GM19324 (cell line): ENCODE data around the gene NCS1.

Experiments
- ATAC-seq: cut with Tn5 transposase; IDR thresholded peaks from one replicate; pipeline ENCODE4 v1.9.1; 2021; ENCODE audit warnings: mild to moderate bottlenecking, moderate library complexity; ENCODE audit not compliant: unreplicated experiment, low FRiP score

Gene NCS1

DNA sequence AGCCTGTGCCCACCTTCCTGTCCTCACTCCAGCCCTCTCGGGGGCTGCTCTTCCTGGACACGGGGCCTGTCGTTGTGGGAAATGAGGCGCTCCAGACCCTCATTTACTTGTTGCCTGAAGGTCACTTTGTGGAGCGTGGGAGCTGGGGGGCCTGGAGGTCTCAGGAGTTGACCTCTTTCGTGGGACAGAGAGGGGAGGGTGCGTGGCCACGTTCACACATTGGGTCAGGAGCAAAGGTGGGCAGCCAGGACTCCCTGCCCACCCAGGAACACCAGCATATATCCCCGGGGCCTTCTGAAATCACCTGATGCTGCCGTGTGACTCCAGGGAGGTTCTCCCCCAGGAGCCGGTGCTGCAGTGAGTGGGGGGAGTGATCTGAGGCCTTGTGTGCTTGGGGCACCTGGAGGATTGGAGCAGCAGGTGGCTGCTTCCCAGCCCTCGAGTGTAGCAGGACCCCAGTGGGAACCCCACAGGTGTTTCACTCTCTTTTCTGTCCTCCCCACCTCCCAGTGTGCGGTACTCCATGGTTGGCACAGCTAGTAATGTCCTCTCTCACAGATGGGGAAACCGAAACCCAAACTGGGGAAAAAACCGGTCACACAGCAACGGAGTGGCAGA lies 20.3 kb downstream of the NCS1 start:
- ATAC-seq = no peak

GRCh38 chr9:130193103-130193502 lies 20.9 kb downstream of the NCS1 start:
- no peak for ATAC-seq

GRCh38 chr9:130193531-130194377 lies 21.6 kb downstream of the NCS1 start:
- ATAC-seq = no peak

DNA sequence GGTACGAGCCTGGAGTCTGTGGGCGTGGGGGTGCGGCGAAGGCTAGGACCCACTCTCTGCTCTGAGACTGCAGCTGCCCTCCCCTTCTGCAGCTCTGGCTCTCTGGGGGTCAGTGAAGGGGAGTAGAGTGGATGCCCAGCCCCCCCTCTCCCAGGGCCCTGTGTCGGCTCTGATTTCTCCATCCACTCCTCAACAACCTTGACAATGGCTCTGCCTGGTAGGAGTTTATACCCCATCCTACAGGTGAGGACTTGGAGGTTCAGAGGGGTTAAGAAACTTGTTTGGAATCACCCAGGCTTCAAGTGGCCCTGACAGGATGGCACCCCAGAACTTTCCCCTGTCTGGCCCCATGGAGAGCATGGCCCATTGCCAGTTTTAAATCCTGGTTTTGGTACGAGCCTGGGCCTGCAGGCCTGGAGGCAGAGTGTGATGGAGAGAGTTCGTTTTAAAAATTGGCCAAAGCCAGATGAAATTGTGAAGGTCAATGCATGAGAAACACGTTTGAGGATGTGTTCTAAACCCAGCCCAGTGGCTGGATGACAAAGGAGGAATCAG lies 22.3 kb downstream of the NCS1 start:
- no peak for ATAC-seq

DNA sequence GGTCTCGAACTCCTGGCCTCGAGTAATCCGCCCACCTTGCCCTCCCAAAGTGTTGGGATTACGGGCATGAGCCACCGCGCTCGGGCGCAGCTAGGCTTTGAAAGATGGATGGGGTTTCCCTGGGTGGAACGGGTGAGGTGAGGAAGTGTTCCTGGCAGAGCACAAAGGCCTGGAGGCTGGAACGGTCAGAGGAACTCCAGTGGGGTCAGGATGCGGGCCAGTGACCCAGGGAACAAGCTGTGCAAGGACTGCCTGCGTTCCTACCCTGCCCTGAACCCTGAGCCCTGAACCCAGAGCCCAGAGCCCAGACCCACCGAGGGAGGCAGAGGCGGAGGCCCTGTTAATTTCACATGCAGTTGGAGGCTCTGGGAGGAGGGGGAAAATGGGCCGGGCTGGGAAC lies 23.4 kb downstream of the NCS1 start:
- ATAC-seq = no peak

GRCh38 chr9:130196643-130197042 lies 24.4 kb downstream of the NCS1 start:
- ATAC-seq = no peak

DNA sequence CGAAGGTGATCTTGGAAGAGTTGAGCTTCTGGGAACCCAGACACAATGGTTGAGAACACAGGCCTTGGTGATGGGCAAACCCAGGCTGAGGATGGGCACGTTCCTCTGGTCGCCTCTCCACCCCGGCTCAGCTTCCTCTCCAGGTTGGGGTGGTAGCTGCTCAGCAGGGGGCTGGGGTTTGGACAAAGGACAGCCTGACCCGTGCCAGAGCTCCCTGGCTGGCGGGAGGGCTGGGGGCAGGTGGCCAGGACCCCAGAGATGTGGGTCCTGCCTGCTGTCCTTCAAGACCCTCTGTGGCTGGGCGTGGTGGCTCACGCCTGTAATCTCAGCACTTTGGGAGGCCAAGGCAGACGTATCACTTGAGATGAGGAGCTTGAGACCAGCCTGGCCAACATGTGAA lies 25.2 kb downstream of the NCS1 start:
- ATAC-seq = no peak

GRCh38 chr9:130197888-130198287 lies 25.7 kb downstream of the NCS1 start:
- ATAC-seq = no peak

DNA sequence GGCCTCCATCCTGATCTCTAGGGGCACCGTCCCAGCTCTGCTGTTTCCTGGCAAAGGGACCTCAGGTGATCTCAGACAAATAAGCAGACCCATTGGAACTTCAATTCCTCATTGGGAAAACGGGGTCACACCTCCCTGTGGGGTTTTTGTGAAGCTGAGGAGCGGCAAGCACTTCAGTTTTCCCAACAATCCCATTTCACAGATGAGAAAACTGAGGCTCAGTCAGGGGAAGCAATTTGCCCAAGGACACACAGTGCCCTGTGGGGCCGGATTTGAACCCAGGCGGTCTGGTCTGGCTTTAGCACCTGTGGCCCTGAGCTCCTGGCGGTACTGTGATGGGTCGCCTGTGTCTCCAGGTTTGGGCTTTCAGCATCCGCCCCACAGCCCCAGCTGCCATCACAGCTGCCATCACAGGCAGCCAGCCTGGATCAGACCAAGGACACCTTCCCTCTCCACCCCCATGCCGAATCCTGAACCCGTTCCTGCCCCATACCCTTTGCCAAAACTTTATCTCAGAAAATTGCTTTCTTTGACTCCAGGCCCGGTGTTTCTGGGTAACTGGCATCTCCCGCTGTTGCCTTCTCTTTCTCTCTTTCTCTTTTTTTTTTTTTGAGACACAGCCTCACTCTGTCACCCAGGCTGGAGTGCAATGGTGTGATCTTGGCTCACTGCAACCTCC lies 26.4 kb downstream of the NCS1 start:
- ATAC-seq = no peak

GRCh38 chr9:130199605-130200004 lies 27.4 kb downstream of the NCS1 start:
- no peak for ATAC-seq

GRCh38 chr9:130200038-130200849 lies 28.0 kb downstream of the NCS1 start:
- ATAC-seq = no peak

GRCh38 chr9:130201399-130201873 lies 29.2 kb downstream of the NCS1 start:
- no peak for ATAC-seq

DNA sequence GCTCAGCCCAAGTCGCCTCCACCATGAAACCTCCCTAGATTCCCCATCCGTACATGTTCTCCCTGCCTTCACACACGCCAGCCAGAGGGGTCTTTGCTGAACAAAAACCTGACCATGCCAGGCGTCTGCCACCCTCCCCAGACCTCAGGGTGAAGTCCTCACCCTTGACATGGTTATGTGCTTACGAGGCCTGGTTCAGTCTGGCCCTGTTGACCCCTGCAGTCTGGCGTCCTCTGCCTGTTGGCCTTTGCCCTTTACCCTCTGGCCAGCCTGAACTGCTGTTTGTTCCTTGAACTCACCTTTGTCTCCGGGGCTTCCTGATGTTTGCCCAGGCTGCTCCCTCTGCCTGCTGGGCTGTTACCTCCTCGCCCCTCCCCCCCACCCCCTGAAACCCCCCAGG lies 29.8 kb downstream of the NCS1 start:
- ATAC-seq = no peak

GRCh38 chr9:130204341-130204740 lies 32.1 kb downstream of the NCS1 start:
- ATAC-seq = no peak

DNA sequence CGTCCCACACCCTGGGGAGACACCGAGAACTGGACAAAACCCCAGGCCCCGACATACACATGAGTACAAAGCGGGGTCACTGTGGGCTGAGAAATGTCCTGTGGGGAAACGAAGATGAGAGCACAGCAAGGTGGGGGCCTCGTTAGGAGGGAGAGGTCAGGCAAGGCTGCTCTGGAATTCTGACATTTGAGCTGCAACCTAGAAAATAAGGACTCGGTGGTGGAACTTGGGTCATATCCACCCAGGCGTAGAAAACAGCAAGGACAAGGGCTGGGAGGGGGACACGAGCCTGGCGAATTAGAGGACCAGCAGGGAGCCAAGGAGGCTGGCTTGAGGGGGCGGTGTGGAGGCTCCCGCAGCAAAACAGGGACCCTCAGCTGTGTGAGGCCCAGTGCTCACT lies 32.8 kb downstream of the NCS1 start:
- ATAC-seq = no peak

DNA sequence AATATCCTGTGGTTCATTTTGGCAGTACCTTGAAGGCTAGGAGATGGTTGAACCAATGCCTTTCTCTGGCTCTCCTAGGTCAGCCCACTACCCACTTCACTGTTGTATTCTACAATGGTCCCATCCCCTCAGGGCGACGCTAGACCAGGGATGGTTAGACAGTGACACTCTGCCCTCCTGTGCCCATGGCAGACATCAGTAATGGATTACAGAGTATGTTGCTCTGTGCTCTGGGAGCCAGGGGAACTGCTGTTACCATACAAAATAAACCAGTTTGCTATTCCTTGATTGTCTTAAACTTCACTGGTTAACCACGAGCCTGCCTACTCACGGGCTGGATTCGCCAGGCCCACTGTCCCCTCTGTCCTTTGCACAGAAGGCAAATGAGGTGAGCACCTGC lies 33.7 kb downstream of the NCS1 start:
- no peak for ATAC-seq

DNA sequence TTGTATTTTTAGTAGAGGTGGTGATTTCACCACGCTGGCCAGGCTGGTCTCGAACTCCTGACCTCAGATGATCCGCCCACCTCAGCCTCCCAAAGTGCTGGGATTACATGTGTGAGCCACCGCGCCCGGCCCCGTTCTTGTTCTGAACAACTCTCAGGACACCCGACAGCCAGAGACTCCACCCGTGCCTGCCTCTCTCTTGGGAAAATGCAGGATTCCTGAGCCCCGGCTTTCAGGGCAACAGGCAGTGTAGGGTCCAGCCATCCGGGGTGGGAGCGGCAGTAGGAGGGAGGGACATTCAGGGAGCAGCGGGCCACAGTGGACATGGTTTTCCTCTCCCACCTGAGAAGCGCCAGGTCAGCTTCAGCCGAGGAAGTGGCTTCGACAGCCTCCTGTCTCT lies 34.4 kb downstream of the NCS1 start:
- ATAC-seq = no peak

DNA sequence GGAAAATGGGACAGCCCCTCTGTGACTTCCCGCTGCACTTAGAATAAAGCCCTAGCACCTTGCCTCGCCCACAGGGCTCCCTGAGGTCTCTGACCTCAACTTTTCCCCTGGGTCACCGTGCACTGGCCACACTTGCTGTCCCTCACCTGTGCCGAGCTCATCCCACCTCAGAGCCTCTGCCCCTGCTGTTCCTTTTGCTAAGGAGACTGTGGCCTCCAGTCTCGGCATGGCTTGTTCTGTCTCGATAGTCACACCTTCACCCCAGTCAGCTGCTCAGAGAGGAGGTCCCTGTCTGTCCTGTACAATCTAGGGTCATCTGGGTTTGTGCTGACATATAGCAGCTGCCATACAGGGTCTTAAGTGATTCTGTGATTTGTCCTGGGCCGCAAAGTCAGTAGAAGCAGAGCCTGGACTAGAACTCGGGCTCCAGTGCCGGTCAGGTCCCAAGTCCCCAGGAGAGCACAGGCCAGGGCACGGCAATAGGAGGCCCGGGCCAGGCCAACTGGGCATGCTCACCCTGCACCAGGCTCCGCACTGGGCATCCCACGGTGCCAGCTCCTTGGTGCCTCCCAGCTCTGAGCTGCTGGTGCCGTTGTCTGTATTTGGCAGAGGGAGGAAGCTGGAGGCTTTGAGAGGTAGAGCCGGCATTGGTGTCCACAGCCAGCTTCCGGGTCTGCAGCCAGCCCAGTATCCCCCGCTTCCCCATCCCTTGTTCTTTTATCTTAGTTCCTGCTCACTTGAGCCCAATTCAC lies 35.2 kb downstream of the NCS1 start:
- ATAC-seq = no peak

DNA sequence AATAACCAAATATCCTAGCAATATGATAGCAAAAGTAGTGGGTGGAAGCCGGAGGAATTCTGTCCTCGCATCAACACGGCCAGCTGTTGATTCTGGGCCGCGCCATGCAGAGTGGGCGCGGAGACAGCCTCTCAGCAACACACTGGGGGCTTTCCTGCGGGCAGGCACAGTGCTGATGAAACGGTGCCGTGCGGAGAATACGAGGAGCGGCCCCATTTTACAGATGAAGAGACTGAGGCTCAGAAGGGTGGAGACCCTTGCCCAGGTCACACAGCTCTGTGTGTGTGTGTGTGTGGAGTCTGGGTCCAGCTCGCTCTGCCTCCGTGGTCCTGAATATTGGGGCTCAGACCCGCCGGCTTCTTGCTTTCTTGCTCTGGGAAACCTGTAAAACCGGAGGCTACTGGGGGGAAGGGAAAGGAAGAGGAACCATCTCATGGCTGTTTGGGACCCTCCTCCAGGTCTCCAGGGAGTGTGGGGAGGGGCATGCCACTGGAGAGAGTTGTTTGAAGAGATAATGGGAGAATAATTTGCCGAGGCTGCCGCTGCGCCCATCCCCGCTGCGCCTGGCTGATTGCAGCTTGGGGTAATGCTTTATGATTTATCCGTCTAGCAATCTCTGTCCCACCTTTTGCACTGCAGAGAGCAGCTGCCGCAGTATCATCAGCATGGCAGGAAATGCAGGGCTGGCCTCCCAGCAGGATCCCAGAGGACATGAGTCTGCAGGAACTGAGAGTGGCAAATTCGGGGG lies 36.6 kb downstream of the NCS1 start:
- no peak for ATAC-seq
